ENCODE results near the gene SQSTM1.
A peak's percentile ranks its signal among the peaks of the same experiment; 100 is the strongest.
"Not testable (repeated sequence)": the region's sequence is repeated elsewhere in the genome, so short reads cannot be mapped to it uniquely, and the experiment has no call there.

The SQSTM1 gene

GRCh38 chr5:179820483-179821297, at the start of gene SQSTM1:
SQSTM1 (plus strand) TSS chr5:179820905; CDS start chr5:179820937, 32 bp downstream.
- DNase-seq: peak; percentile 81

GRCh38 chr5:179771311-179771895, 49.3 kb upstream of the SQSTM1 start:
- no peak for DNase-seq

- no peak for DNase-seq
Observed at GRCh38 chr5:179772351-179772750, 48.4 kb upstream of the SQSTM1 start.

GRCh38 chr5:179773686-179774040, 47.0 kb upstream of the SQSTM1 start:
- DNase-seq: no peak

GRCh38 chr5:179774442-179774841, 46.3 kb upstream of the SQSTM1 start:
- DNase-seq: no peak

- no peak for DNase-seq
Observed at GRCh38 chr5:179776411-179776938, 44.2 kb upstream of the SQSTM1 start.

GRCh38 chr5:179777456-179777855, 43.2 kb upstream of the SQSTM1 start:
- no peak for DNase-seq

GRCh38 chr5:179777909-179778308, 42.8 kb upstream of the SQSTM1 start:
- no peak for DNase-seq

GRCh38 chr5:179778591-179778990, 42.1 kb upstream of the SQSTM1 start:
- no peak for DNase-seq

- DNase-seq: no peak
Observed at GRCh38 chr5:179779826-179780225, 40.9 kb upstream of the SQSTM1 start.

- no peak for DNase-seq
Observed at GRCh38 chr5:179780362-179780761, 40.3 kb upstream of the SQSTM1 start.

- DNase-seq: no peak
Observed at GRCh38 chr5:179781846-179782245, 38.9 kb upstream of the SQSTM1 start.

GRCh38 chr5:179783128-179783527, 37.6 kb upstream of the SQSTM1 start:
- DNase-seq: no peak

- DNase-seq: no peak
Observed at GRCh38 chr5:179786861-179787260, 33.8 kb upstream of the SQSTM1 start.

- no peak for DNase-seq
Observed at GRCh38 chr5:179788193-179788854, 32.4 kb upstream of the SQSTM1 start.

GRCh38 chr5:179789278-179789677, 31.4 kb upstream of the SQSTM1 start:
- DNase-seq: not testable (repeated sequence)

GRCh38 chr5:179791881-179792611, 28.7 kb upstream of the SQSTM1 start:
- no peak for DNase-seq

- no peak for DNase-seq
Observed at GRCh38 chr5:179792612-179793467, 27.9 kb upstream of the SQSTM1 start.

- DNase-seq: peak; percentile 61
Observed at GRCh38 chr5:179793468-179794139, 27.1 kb upstream of the SQSTM1 start, which contains the start of gene LTC4S. LTC4S (plus strand) TSS chr5:179793986; CDS start chr5:179794081, 95 bp downstream.

- no peak for DNase-seq
Observed at GRCh38 chr5:179794171-179794570, 26.5 kb upstream of the SQSTM1 start.

- DNase-seq: no peak
Observed at GRCh38 chr5:179794575-179794974, 26.1 kb upstream of the SQSTM1 start.
